NOMO-1 (cell line): ENCODE data around the gene PSMB2.
"Not testable (repeated sequence)": the region's sequence is repeated elsewhere in the genome, so short reads cannot be mapped to it uniquely, and the experiment has no call there.

Experiments used
- DNase-seq, 2 experiments: peaks; one replicate each; lab custom pipeline; 2025; ENCODE audit not compliant: unreplicated experiment in 2 of 2; lab: John Stamatoyannopoulos, UW

Gene PSMB2

DNA sequence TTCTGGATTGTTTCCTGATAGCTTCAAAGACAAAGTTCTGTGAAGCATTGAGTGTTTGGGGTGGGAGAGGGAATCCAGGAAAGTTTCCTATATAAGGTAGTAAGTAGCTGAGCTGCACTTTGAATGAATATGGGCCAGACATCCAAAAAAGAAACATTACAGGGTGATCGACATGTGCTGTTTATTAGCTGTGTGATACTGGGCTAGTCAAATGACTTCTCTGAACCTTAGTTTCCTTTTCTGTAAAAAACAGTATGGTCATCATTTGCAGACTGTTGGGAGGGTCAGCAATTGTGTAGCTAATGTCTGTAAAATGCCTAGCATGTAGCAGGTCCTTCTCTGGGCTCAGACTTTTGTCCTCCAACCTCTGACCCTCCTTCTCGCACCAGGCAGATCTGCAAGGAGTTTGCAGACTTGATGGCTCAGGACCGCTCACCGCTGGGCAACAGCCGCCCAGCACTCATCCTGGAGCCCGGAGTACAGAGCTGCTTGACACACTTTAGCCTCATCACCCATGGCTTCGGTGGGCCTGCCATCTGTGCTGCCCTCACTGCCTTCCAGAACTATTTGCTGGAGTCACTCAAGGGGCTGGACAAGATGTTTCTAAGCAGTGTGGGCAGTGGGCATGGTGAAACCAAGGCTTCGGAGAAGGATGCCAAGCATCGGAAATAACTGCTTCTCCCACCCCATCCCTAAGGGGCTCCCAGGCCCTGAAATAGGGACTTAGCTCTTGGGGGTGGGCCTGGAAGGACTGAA, 47.1 kb downstream of the PSMB2 start:
- no peak for DNase-seq

GRCh38 chr1:35592991-35593769, 48.1 kb downstream of the PSMB2 start:
- no peak for DNase-seq

GRCh38 chr1:35591211-35591610, 50.1 kb downstream of the PSMB2 start:
- DNase-seq, result no peak

GRCh38 chr1:35590476-35591040, 50.8 kb downstream of the PSMB2 start:
- DNase-seq, result no peak

DNA sequence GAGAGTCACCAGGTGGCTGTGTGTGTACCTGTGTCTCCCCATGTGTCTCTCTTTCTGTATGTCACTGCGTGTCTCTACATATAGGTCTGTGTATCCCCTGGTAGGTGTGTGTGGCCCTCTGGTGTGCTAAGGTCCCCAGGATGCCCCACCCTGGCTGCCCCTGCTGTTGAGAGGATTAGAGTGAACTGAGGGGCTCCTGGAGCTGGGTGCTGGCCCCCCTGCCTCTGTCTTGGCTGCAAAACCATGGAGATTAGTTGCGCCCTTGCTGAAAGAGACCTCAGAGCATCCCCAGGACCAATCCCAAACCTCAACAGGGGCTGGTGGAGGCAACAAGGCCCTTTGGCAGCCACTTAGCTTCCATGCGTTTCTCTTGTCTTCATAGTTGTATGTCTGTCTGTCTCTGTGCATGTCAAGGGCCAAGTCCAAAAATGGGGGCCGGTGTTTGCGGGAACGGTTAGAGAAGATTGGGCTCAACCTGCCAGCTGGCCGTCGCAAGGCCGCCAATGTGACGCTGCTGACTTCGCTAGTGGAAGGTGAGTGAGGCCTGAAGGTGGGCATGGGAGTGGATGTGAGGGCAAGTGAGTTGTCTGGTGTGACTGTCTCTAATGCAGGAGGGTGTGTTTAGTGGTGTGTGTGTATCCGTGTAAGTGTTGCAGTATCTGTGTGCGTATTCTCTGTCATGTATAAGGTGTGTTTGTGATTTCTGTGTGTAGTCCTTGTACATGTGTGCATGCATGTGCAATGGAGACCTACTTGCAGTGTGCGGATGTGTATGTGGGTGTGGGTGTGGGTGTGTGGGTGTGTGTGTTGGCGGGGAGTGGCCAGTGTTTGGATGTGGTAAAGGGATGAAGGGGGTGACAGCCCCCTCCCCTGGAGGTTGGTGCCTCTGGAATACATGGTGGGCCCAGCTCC, 51.6 kb downstream of the PSMB2 start:
- DNase-seq, result no peak

DNA sequence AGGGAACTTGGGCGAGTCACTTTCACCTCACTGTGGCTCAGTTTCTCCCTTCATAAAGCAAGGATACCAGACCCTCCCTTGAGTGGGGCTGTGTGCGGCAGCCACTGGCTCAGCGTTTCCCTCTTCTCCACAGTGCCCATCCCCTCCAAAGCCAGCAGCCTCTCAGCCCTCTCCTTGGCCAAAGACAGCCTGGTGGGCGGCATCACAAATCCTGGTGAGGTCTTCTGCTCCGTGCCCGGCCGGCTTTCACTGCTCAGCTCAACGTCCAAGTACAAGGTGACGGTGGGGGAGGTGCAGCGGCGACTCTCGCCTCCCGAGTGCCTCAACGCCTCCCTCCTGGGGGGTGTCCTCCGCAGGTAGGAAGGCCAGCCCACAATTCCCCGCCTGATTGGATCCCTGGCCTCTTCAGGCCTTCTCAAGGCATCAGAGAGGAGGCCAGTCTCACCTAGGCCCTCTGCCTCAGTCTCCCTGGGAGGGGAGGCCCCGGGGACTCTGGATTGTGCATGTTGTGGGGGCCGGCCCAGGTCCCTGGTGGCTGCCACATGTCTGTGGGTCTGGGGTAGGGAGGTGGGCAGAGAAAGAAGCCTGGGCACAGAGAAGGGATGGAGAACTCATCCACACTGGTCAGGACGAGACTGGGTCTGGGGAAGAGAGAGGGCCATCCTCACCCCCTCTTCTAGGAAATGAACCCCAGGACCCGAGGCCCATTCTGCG, 53.0 kb downstream of the PSMB2 start:
- no peak for DNase-seq

GRCh38 chr1:35587736-35588135, 53.6 kb downstream of the PSMB2 start:
- no peak for DNase-seq

DNA sequence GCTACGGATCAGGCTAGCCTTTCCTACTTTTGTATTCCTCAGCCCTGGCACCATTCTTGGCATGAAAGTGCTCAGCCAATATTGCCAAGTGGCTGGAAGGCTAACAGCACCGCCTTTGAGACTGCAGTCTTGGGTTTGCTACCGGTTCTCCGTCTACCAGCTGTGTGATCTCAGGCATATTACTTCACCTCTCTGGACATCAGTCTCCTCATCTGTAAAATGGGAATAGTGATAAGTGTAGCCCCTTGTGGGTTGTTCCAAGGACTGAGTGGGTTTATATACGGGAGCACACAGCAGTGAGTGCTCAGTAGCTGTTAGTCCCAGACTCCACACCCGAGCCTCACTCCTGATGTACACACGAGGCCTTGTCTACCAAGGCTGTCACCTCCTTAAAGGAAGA, 54.5 kb downstream of the PSMB2 start:
- no peak for DNase-seq

GRCh38 chr1:35585805-35586204, 55.5 kb downstream of the PSMB2 start:
- not testable (repeated sequence) for DNase-seq

GRCh38 chr1:35585281-35585680, 56.0 kb downstream of the PSMB2 start:
- no peak for DNase-seq

DNA sequence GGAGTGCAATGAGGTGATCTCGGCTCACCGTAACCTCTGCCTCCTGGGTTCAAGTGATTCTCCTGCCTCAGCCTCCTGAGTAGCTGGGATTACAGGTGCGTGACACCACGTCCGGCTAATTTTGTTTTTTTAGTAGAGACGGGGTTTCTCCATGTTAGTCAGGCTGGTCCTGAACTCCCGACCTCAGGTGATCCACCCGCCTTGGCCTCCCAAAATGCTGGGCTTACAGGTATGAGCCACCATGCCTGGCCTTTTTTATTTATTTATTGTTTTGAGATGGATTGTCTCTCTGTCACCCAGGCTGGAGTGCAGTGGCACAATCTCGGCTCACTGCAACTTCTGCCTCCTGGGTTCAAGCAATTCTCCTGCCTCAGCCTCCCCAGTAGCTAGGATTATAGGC, 59.7 kb downstream of the PSMB2 start:
- not testable (repeated sequence) for DNase-seq

DNA sequence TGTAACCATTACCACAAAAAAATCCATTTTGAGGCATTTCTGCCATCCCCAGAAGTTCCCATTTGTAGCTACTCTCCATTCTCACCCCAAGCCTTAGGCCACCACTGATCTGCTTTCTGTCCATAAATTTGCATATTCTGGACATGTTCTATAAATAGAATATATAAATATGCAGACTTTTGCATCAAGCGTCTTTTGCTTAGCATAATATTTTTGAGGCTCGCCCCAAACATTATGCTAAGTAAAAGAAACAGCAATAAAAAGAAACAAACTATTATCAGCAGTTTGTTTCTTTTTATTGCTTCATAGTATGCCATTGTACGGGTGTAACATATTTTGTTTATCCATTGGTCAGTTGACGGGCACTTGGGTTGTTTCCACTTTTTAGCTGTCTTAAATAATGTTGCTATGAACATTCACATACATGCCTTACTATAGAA, 60.4 kb downstream of the PSMB2 start:
- DNase-seq, result no peak

- DNase-seq, result peak; percentile 69 to 80
Observed at GRCh38 chr1:35577071-35577998, 64.0 kb downstream of the PSMB2 start.

- DNase-seq, result not testable (repeated sequence)
Observed at GRCh38 chr1:35576766-35577070, 64.6 kb downstream of the PSMB2 start.

- DNase-seq, result no peak
Observed at GRCh38 chr1:35576061-35576765, 65.1 kb downstream of the PSMB2 start.

GRCh38 chr1:35575416-35575958, 65.8 kb downstream of the PSMB2 start:
- DNase-seq, result no peak

- DNase-seq, result no peak
Observed at GRCh38 chr1:35574655-35575415, 66.5 kb downstream of the PSMB2 start.
